Keratinocyte (primary cell): ENCODE data around the gene SLC22A31. TPM values are rescaled to one million over a fixed set of nuclear protein-coding genes. Genes with fewer than 3 reads are reported as not detected.

ENCODE experiments used
- DNase-seq: peaks from one replicate; pipeline ENCODE4 v3.0.0-alpha.2; 2011; ENCODE audit warnings: low read depth, missing footprints, low spot score
- FAIRE-seq: peaks from 2 replicates; lab custom pipeline; 2011; peaks lifted over from hg19 to GRCh38; lab: Jason Lieb, UNC
- H2AFZ ChIP-seq: 2 replicates; pipeline ENCODE4 v1.6.0; 2012; ENCODE audit warnings: low read length, control low read depth, inconsistent platforms; ENCODE audit not compliant: control insufficient read depth
- H3K27ac ChIP-seq: 2 replicates; pipeline ENCODE4 v1.5.1; 2011; ENCODE audit warnings: low read length; ENCODE audit not compliant: control insufficient read depth, insufficient read depth
- H3K27me3 ChIP-seq: 3 replicates; pipeline ENCODE4 v1.6.0; 2011; ENCODE audit warnings: low read length; ENCODE audit not compliant: control insufficient read depth, insufficient read depth; ENCODE audit errors: extremely low read depth
- H3K36me3 ChIP-seq, 2 experiments: 2 replicates in 1 of 2; 3 replicates in 1 of 2; pipeline ENCODE4 v1.5.1; 2011; ENCODE audit warnings: low read length in 2 of 2, mild to moderate bottlenecking in 1 of 2; ENCODE audit not compliant: control insufficient read depth in 2 of 2, insufficient read depth in 2 of 2; ENCODE audit errors: extremely low read depth in 1 of 2
- H3K4me1 ChIP-seq: 3 replicates; pipeline ENCODE4 v1.5.1; 2011; ENCODE audit warnings: low read length; ENCODE audit not compliant: control insufficient read depth, insufficient read depth; ENCODE audit errors: extremely low read depth
- H3K4me2 ChIP-seq: 3 replicates; pipeline ENCODE4 v1.6.0; 2011; ENCODE audit warnings: low read depth, low read length; ENCODE audit not compliant: control insufficient read depth, insufficient read depth; ENCODE audit errors: extremely low read depth
- H3K4me3 ChIP-seq, 3 experiments: fragments of 200-600 bp in 1 of 3; sonication (generic) in 1 of 3; 2 replicates in 2 of 3; 3 replicates in 1 of 3; pipeline ENCODE4 v1.5.1; 2011 to 2016; ENCODE audit warnings: low read length in 3 of 3, mild to moderate bottlenecking in 3 of 3, control low read depth in 2 of 3, inconsistent platforms in 1 of 3, low read depth in 1 of 3, mixed read lengths in 1 of 3, mixed run types in 1 of 3, moderate library complexity in 1 of 3; ENCODE audit not compliant: control insufficient read depth in 2 of 3, insufficient read depth in 2 of 3; ENCODE audit errors: extremely low read depth in 1 of 3
- H3K79me2 ChIP-seq: 2 replicates; pipeline ENCODE4 v1.6.0; 2012; ENCODE audit warnings: low read length; ENCODE audit not compliant: control insufficient read depth, insufficient read depth
- H3K9ac ChIP-seq: 3 replicates; pipeline ENCODE4 v1.6.0; 2011; ENCODE audit warnings: low read length; ENCODE audit not compliant: control insufficient read depth, insufficient read depth; ENCODE audit errors: extremely low read depth
- H3K9me1 ChIP-seq: 3 replicates; pipeline ENCODE4 v1.6.0; 2011; ENCODE audit warnings: low read length; ENCODE audit not compliant: control insufficient read depth, insufficient read depth; ENCODE audit errors: extremely low read depth
- H3K9me3 ChIP-seq: 2 replicates; pipeline ENCODE4 v1.5.1; 2012; ENCODE audit warnings: low read depth, low read length; ENCODE audit not compliant: control insufficient read depth
- H4K20me1 ChIP-seq: 3 replicates; pipeline ENCODE4 v1.6.0; 2011; ENCODE audit warnings: low read length; ENCODE audit not compliant: control insufficient read depth, insufficient read depth; ENCODE audit errors: extremely low read depth
- CTCF ChIP-seq, 3 experiments: IDR thresholded peaks in 1 of 3; conservative IDR thresholded peaks in 1 of 3; optimal IDR thresholded peaks in 1 of 3; 2 replicates in 2 of 3; 3 replicates in 1 of 3; pipeline versions ENCODE3 to v1.5.1; 2011; ENCODE audit warnings: low read length in 3 of 3, mild to moderate bottlenecking in 3 of 3, moderate library complexity in 2 of 3, control low read depth in 1 of 3, inconsistent platforms in 1 of 3; ENCODE audit not compliant: insufficient read depth in 2 of 3; ENCODE audit errors: extremely low read depth in 1 of 3
- EZH2 ChIP-seq: IDR thresholded peaks from one replicate; pipeline ENCODE4 v1.6.1; 2012; ENCODE audit warnings: inconsistent platforms, mild to moderate bottlenecking, low read length, moderate library complexity
- dilution Hi-C: fragments of 300-500 bp; cut with MboI; formaldehyde crosslinking; loops from one replicate; pipeline ENCODE4 v1.7.0; 2020; ENCODE audit warnings: low sequenced_read_pairs; ENCODE audit not compliant: extremely low pct_ligation_motif_present
- polyA plus RNA-seq, 5 experiments: library from polyadenylated mRNA; depleted of rRNA in 3 of 5; stranded (reverse) in 3 of 5; stranded (forward) in 1 of 5; unstranded in 1 of 5; fragments of >200 nt; gene quantifications; 1 replicate in 1 of 5; 2 replicates in 3 of 5; 3 replicates in 1 of 5; pipeline versions ENCODE4 v1.2.1 to v1.2.3, GENCODE V29; 2011 to 2012; ENCODE audit warnings: missing spikeins in 2 of 5, low read depth in 1 of 5, low replicate concordance in 1 of 5

The SLC22A31 gene
- polyA plus RNA-seq, 1 donor (not counting 4 experiments of a cell fraction or from before 2014, with no cell fraction given), result not detected

DNA sequence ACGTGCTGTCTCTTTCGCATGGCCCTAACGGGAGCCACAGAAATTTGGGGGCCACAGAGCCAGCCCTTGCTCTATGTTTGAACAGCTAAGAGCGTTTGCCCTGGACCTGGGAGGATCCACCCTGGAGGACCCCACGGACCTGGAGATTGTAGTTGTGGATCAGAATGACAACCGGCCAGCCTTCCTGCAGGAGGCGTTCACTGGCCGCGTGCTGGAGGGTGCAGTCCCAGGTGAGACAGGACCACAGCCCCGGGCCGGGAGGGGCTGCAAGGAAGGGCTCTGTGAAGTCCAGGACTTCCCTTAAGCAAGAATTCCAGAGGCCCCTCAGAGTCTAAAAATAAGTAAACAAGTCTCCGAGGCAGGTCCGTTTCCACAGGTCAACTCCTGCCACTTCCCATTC lies 16.9 kb downstream of the SLC22A31 start:
- dilution Hi-C loops, result no loop called here
- no peaks in the 10 kb centered on the region for H3K9me1 ChIP-seq
- no peaks in the 10 kb centered on the region for H3K36me3 ChIP-seq
- H3K4me2 ChIP-seq, result no peak overlapping the region
- H3K27me3 ChIP-seq, result peaks cover 13% of the 10 kb centered on the region
- no peaks in the 10 kb centered on the region for H3K79me2 ChIP-seq
- H2AFZ ChIP-seq, result no peak overlapping the region
- TF ChIP-seq CTCF (optimal IDR thresholded peaks at IDR 0.05 in 1 of 3, IDR thresholded peaks at IDR 0.05 in 1 of 3, conservative IDR thresholded peaks at IDR 0.05 in 1 of 3; ENCODE audit: extremely low read depth in 1 of 3, insufficient read depth in 2 of 3, low read length in 3 of 3) (peak in 1 of 3 experiments; percentile 13), EZH2 (no peak)
- no peak for FAIRE-seq
- H3K9me3 ChIP-seq, result no peaks in the 10 kb centered on the region
- no peak overlapping the region for H3K4me3 ChIP-seq
- no peak overlapping the region for H3K27ac ChIP-seq
- H3K9ac ChIP-seq, result no peak overlapping the region
- no peak for DNase-seq
- H3K4me1 ChIP-seq, result peaks cover 2% of the 10 kb centered on the region
- H4K20me1 ChIP-seq, result no peaks in the 10 kb centered on the region

DNA sequence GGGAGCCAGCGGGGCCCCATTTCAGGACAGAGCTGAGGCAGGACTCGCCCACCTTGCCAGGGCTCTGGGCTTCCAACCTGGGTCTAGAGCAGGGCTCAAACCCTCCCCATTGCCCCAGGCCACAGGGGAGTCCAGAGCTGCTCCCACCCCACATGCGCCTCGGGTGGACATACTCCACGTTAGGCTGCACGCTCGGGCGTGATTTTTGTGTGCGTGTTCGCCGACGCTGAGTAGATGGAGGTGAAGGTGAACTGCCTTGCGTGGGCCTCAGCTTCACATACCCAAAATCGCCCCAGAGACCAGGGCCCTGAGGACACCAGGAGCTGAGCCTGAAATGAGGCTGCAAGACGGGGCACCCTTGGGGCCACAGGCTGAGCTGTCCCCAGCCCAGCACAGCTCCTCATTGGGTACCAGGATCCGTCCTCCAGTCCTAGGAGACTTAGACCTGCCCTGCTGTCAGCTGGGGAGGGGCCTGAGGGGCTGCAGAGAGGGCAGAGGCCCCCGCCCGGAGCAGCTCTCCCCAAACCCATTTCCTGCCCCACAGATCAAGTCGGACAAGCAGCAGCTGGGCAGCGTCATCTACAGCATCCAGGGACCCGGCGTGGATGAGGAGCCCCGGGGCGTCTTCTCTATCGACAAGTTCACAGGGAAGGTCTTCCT lies 20.6 kb downstream of the SLC22A31 start:
- no peak overlapping the region for H3K27ac ChIP-seq
- DNase-seq, result no peak
- no peak overlapping the region for H3K4me3 ChIP-seq
- no peaks in the 10 kb centered on the region for H3K9me3 ChIP-seq
- FAIRE-seq, result no peak
- H3K79me2 ChIP-seq, result no peaks in the 10 kb centered on the region
- H3K9me1 ChIP-seq, result no peaks in the 10 kb centered on the region
- no peaks in the 10 kb centered on the region for H3K36me3 ChIP-seq
- H3K27me3 ChIP-seq, result peaks cover 20% of the 10 kb centered on the region
- H3K4me1 ChIP-seq, result peaks cover 2% of the 10 kb centered on the region
- H3K4me2 ChIP-seq, result no peak overlapping the region
- dilution Hi-C loops, result no loop called here
- H4K20me1 ChIP-seq, result no peaks in the 10 kb centered on the region
- no peak overlapping the region for H2AFZ ChIP-seq
- no peak for TF ChIP-seq CTCF (optimal IDR thresholded peaks at IDR 0.05 in 1 of 3, IDR thresholded peaks at IDR 0.05 in 1 of 3, conservative IDR thresholded peaks at IDR 0.05 in 1 of 3; ENCODE audit: extremely low read depth in 1 of 3, insufficient read depth in 2 of 3, low read length in 3 of 3)
- no peak for TF ChIP-seq EZH2
- H3K9ac ChIP-seq, result no peak overlapping the region
